Fibroblast of lung (primary cell): ENCODE measurements around the gene ESRRA. TPM values are rescaled to one million over a fixed set of nuclear protein-coding genes. Genes with fewer than 3 reads are reported as not detected.

Experiments used
- DNase-seq, 2 donors: peaks; one replicate each; pipeline versions ENCODE4 v3.0.0 to v3.0.0-alpha.2; 2010; ENCODE audit warnings: low read depth in 2 of 2
- H2AFZ ChIP-seq: 2 replicates; pipeline ENCODE4 v1.5.1; 2012; ENCODE audit warnings: low read length, control low read depth, inconsistent platforms
- H3K27ac ChIP-seq: 2 replicates; pipeline ENCODE4 v1.5.1; 2011; ENCODE audit warnings: low read length, control low read depth; ENCODE audit not compliant: insufficient read depth
- H3K27me3 ChIP-seq: 2 replicates; pipeline ENCODE4 v1.5.1; 2011; ENCODE audit warnings: mild to moderate bottlenecking, low read length; ENCODE audit not compliant: control insufficient read depth, insufficient read depth
- H3K36me3 ChIP-seq: 2 replicates; pipeline ENCODE4 v1.5.1; 2011; ENCODE audit warnings: low read length; ENCODE audit not compliant: control insufficient read depth, insufficient read depth
- H3K4me1 ChIP-seq: 2 replicates; pipeline ENCODE4 v1.5.1; 2011; ENCODE audit warnings: low read length; ENCODE audit not compliant: control insufficient read depth, insufficient read depth; ENCODE audit errors: extremely low read depth
- H3K4me2 ChIP-seq: 2 replicates; pipeline ENCODE4 v1.5.1; 2011; ENCODE audit warnings: low read length, control low read depth; ENCODE audit not compliant: insufficient read depth; ENCODE audit errors: extremely low read depth
- H3K4me3 ChIP-seq, 4 experiments: fragments of 200-600 bp in 1 of 4; sonication (generic) in 1 of 4; replicated peaks in 1 of 4; 2 replicates each; pipeline ENCODE4 v1.5.1; 2011 to 2016; ENCODE audit warnings: low read length in 4 of 4, low read depth in 3 of 4, mild to moderate bottlenecking in 3 of 4, control low read depth in 2 of 4, inconsistent platforms in 1 of 4, mixed read lengths in 1 of 4; ENCODE audit not compliant: insufficient read depth in 1 of 4; ENCODE audit errors: control extremely low read depth in 1 of 4
- H3K79me2 ChIP-seq: 2 replicates; pipeline ENCODE4 v1.5.1; 2012; ENCODE audit warnings: mild to moderate bottlenecking, low read length, inconsistent platforms; ENCODE audit not compliant: control insufficient read depth, insufficient read depth
- H3K9ac ChIP-seq: 2 replicates; pipeline ENCODE4 v1.5.1; 2011; ENCODE audit warnings: mild to moderate bottlenecking, low read length, control low read depth; ENCODE audit not compliant: insufficient read depth
- H3K9me3 ChIP-seq: 2 replicates; pipeline ENCODE4 v1.5.1; 2012; ENCODE audit warnings: low read depth, low read length; ENCODE audit not compliant: control insufficient read depth, insufficient read depth
- H4K20me1 ChIP-seq: 2 replicates; pipeline ENCODE4 v1.5.1; 2011; ENCODE audit warnings: low read length; ENCODE audit not compliant: control insufficient read depth, insufficient read depth; ENCODE audit errors: extremely low read depth
- CTCF ChIP-seq, 2 donors: IDR thresholded peaks in 1 of 2; conservative IDR thresholded peaks in 1 of 2; 1 replicate in 1 of 2; 2 replicates in 1 of 2; pipeline ENCODE4 v1.5.1; 2011 to 2012; ENCODE audit warnings: low read length in 2 of 2, control low read depth in 1 of 2, inconsistent platforms in 1 of 2, low read depth in 1 of 2, mild to moderate bottlenecking in 1 of 2
- EZH2 ChIP-seq: IDR thresholded peaks from 2 replicates; pipeline ENCODE4 v1.5.1; 2012; ENCODE audit warnings: low read length, control low read depth, mild to moderate bottlenecking; ENCODE audit errors: missing control alignments
- polyA plus RNA-seq, 2 donors: library from polyadenylated mRNA; depleted of rRNA in 1 of 2; stranded (reverse) in 1 of 2; unstranded in 1 of 2; fragments of >200 nt; gene quantifications; 2 replicates each; pipeline ENCODE4 v1.2.1, GENCODE V29; 2011 to 2012; ENCODE audit warnings: missing spikeins in 1 of 2
- total RNA-seq: library from RNA; depleted of rRNA; stranded (reverse); fragments of >200 nt; gene quantifications from 2 replicates; pipeline ENCODE4 v1.2.1, GENCODE V29; 2014

The ESRRA gene
- total and polyA plus RNA-seq, 2 donors (not counting 1 experiment from before 2014, with no cell fraction given) = 6.7 to 32.5 TPM

DNA sequence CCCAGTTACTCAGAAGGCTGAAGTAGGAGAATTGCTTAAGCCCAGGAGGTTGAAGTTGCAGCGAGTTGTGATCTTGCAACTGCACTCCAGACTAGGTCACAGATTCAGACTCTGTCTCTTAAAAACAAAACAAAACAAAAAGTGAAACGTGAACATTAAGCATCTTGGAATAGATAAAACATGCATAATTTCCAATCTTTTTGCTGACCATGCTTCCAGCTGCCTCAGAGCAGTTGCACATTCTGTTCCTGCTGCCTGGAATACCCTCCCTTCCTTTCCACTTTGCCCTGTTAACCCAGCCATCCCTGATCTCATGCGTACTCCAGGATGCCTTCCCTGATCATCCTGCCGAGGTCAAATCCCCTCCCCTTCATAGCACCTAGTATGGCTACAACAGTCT is 34.0 kb downstream of the ESRRA start:
- H3K4me1 ChIP-seq = peaks cover 11% of the 10 kb centered on the region
- H3K27me3 ChIP-seq = no peaks in the 10 kb centered on the region
- DNase-seq = no peak
- no peaks in the 10 kb centered on the region for H3K9me3 ChIP-seq
- no peak overlapping the region for H3K9ac ChIP-seq
- H2AFZ ChIP-seq = no peak overlapping the region
- TF ChIP-seq CTCF (conservative IDR thresholded peaks at IDR 0.05 in 1 of 2, IDR thresholded peaks at IDR 0.05 in 1 of 2; ENCODE audit: low read depth in 1 of 2, low read length in 2 of 2) = no peak
- no peak for TF ChIP-seq EZH2
- H3K36me3 ChIP-seq = no peaks in the 10 kb centered on the region
- H4K20me1 ChIP-seq = no peaks in the 10 kb centered on the region
- H3K27ac ChIP-seq = no peak overlapping the region
- H3K4me3 ChIP-seq = no peak overlapping the region
- H3K79me2 ChIP-seq = no peaks in the 10 kb centered on the region
- no peak overlapping the region for H3K4me2 ChIP-seq

GRCh38 chr11:64339754-64340408 is 34.6 kb downstream of the ESRRA start, which contains the start of gene CCDC88B:
TSS of gene CCDC88B (plus strand) at chr11:64340204. CDS start at chr11:64340267, 63 bp downstream.
- no peak within 1 kb of the TSS for H3K4me3 ChIP-seq
- TF ChIP-seq CTCF (conservative IDR thresholded peaks at IDR 0.05 in 1 of 2, IDR thresholded peaks at IDR 0.05 in 1 of 2; ENCODE audit: low read depth in 1 of 2, low read length in 2 of 2) (no peak), EZH2 (no peak)
- H2AFZ ChIP-seq = no peak within 1 kb of the TSS
- no peak within 1 kb of the TSS for H3K9ac ChIP-seq
- H3K27ac ChIP-seq = no peak within 1 kb of the TSS
- H3K27me3 ChIP-seq = no peaks in the 10 kb centered on the region
- H3K79me2 ChIP-seq = no peaks in the 10 kb centered on the region
- no peaks in the 10 kb centered on the region for H3K36me3 ChIP-seq
- H3K4me2 ChIP-seq = no peak within 1 kb of the TSS
- H3K9me3 ChIP-seq = no peaks in the 10 kb centered on the region
- H4K20me1 ChIP-seq = no peaks in the 10 kb centered on the region
- no peak for DNase-seq
- peaks cover 7% of the 10 kb centered on the region for H3K4me1 ChIP-seq

GRCh38 chr11:64340671-64341335 is 35.5 kb downstream of the ESRRA start:
- Histone ChIP-seq H3K9ac (no peak overlapping the region), H2AFZ (no peak overlapping the region), H3K36me3 (no peaks in the 10 kb centered on the region), H3K4me2 (no peak overlapping the region), H3K4me3 (no peak overlapping the region), H3K27ac (no peak overlapping the region), H4K20me1 (no peaks in the 10 kb centered on the region), H3K9me3 (no peaks in the 10 kb centered on the region), H3K27me3 (no peaks in the 10 kb centered on the region), H3K4me1 (peaks cover 5% of the 10 kb centered on the region), H3K79me2 (no peaks in the 10 kb centered on the region)
- no peak for TF ChIP-seq CTCF (conservative IDR thresholded peaks at IDR 0.05 in 1 of 2, IDR thresholded peaks at IDR 0.05 in 1 of 2; ENCODE audit: low read depth in 1 of 2, low read length in 2 of 2)
- TF ChIP-seq EZH2 = no peak
- no peak for DNase-seq
